IMR-90 (cell line): ENCODE data around the gene TSPAN16.

Source experiments
- POLR2A ChIP-seq: IDR thresholded peaks from 2 replicates; pipeline ENCODE4 v1.6.1; 2012; ENCODE audit warnings: mild to moderate bottlenecking, low read depth, low read length
- TF ChIP-seq, protein P1 (sequence below): fragments of 150-350 bp; IDR thresholded peaks from 2 replicates; pipeline ENCODE4 v1.6.1; 2017; ENCODE audit warnings: mild to moderate bottlenecking, antibody characterized with exemption, low read length, low read depth

DNA sequence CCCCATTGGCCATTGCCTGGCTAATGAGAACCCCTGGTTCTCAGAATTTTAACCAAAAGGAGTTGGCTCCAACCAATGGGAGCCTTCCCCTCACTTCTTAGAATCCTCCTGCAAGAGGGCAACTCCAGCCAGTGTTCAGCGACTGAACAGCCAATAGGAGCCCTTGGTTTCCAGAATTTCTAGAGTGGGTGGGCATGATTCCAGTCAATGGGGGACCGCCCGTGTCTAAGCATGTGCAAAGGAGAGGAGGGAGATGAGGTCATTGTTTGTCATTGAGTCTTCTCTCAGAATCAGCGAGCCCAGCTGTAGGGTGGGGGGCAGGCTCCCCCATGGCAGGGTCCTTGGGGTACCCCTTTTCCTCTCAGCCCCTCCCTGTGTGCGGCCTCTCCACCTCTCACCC lies 69.0 kb downstream of the TSPAN16 start:
- TF ChIP-seq, protein P1, sequence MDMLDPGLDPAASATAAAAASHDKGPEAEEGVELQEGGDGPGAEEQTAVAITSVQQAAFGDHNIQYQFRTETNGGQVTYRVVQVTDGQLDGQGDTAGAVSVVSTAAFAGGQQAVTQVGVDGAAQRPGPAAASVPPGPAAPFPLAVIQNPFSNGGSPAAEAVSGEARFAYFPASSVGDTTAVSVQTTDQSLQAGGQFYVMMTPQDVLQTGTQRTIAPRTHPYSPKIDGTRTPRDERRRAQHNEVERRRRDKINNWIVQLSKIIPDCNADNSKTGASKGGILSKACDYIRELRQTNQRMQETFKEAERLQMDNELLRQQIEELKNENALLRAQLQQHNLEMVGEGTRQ = no peak
- TF ChIP-seq POLR2A = no peak
